ENCODE data around the gene PRKCA.

- no peak for TF ChIP-seq ZFP3 (CRISPR knock-in tag; IDR thresholded peaks at IDR 0.05)
- TF ChIP-seq ARNTL (CRISPR knock-in tag; IDR thresholded peaks at IDR 0.05; ENCODE audit: borderline replicate concordance, low read depth), result no peak
- TF ChIP-seq CREB5 (CRISPR knock-in tag; IDR thresholded peaks at IDR 0.05; ENCODE audit: low read depth), result no peak
Measured at GRCh38 chr17:66514227-66514806, 211.9 kb downstream of the PRKCA start.
